D721Med (cell line): ENCODE measurements around the gene TDP2.

Experiments
- DNase-seq: peaks from one replicate; pipeline ENCODE4 v3.0.0; 2011; ENCODE audit warnings: low spot score; ENCODE audit not compliant: insufficient read length
- FAIRE-seq: peaks from 2 replicates; lab custom pipeline; 2011; peaks lifted over from hg19 to GRCh38; lab: Jason Lieb, UNC
- TF ChIP-seq, protein P1 (sequence below): IDR thresholded peaks from 2 replicates; pipeline ENCODE4 v1.5.1; 2012; ENCODE audit warnings: mild to moderate bottlenecking, control low read depth; ENCODE audit not compliant: insufficient read depth; ENCODE audit errors: missing control alignments

Gene TDP2

GRCh38 chr6:24630856-24631505 lies 35.7 kb downstream of the TDP2 start:
- no peak for DNase-seq
- no peak for FAIRE-seq
- TF ChIP-seq, protein P1, sequence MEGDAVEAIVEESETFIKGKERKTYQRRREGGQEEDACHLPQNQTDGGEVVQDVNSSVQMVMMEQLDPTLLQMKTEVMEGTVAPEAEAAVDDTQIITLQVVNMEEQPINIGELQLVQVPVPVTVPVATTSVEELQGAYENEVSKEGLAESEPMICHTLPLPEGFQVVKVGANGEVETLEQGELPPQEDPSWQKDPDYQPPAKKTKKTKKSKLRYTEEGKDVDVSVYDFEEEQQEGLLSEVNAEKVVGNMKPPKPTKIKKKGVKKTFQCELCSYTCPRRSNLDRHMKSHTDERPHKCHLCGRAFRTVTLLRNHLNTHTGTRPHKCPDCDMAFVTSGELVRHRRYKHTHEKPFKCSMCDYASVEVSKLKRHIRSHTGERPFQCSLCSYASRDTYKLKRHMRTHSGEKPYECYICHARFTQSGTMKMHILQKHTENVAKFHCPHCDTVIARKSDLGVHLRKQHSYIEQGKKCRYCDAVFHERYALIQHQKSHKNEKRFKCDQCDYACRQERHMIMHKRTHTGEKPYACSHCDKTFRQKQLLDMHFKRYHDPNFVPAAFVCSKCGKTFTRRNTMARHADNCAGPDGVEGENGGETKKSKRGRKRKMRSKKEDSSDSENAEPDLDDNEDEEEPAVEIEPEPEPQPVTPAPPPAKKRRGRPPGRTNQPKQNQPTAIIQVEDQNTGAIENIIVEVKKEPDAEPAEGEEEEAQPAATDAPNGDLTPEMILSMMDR, result no peak

DNA sequence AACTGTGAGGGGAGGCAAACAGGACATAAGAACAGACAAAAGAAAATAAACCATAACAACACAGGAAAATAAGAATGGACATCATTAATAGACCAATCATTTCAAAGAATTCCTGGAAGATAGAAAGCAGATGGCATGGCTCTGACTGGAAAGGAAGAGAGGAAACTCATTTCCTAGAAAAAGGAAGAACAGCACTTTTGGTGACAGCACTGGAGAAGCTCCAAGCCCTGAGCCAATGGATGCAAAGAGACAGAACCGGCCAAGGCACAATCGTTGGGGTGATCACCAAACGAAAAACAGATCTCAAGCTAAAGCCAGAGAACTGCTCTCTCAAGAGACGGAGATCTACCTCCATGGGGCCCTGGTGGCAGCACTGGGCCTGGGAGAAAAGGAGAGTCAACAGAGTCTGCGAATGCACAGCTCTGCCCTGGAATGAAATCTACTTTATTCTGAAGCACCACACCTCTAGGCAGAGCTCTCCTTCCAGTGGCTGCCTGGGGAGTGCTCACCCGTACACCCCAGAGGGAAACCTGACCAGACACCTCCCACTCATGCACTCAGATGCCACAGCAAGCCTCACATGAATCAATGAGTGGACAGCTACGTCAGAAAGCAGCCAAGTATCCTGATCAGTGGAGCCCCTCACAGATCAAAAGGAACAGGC lies 44.9 kb downstream of the TDP2 start:
- no peak for FAIRE-seq
- TF ChIP-seq, protein P1, result no peak
- no peak for DNase-seq

- TF ChIP-seq, protein P1, result no peak
- FAIRE-seq, result no peak
- no peak for DNase-seq
Measured at GRCh38 chr6:24620637-24621036, 46.1 kb downstream of the TDP2 start.

- no peak for FAIRE-seq
- no peak for DNase-seq
- TF ChIP-seq, protein P1, result no peak
Measured at GRCh38 chr6:24619661-24620060, 47.0 kb downstream of the TDP2 start.

DNA sequence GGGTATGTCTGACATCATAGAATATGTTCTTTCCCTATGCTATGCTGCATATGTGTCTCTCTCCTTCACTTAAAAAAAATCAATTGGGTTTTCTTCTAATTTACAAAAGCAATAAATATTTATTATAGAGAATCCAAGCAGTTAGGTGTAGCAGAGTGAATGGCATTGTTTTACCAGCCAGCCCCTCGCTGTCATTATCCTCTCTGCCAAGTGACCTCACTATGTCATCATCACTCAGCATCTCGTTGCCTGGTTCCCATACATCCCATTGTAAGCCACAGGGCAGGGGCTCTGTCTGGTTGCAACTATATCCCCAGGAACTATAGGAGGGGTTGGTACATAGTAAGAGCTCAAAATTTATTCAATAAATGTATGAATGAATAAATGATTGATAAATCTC lies 52.1 kb downstream of the TDP2 start:
- TF ChIP-seq, protein P1, result no peak
- FAIRE-seq, result no peak
- DNase-seq, result no peak

DNA sequence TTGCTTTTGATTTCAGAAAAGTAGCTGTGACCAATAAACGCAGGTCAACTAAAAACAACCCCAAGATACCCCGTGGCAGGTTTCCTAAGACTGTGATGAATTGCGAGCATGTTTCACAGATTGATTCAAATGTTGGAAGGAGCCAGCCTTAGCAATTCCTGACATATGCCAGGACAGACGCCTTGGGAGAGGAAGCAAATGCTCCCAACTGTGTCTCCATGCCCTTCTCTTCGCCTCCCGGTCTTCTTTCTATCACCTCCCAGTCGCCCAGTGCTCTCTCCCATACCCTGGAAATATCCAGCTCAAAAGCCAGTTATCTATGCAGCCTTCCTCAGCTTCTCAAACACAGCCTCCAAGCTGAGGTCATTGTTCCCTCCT lies 52.7 kb downstream of the TDP2 start:
- TF ChIP-seq, protein P1, result no peak
- FAIRE-seq (no peak), DNase-seq (no peak)
